ENCODE results near the gene RTF1. TPM values are rescaled to one million over a fixed set of nuclear protein-coding genes. Genes with fewer than 3 reads are reported as not detected.
A peak's percentile ranks its signal among the peaks of the same experiment; 100 is the strongest.

The RTF1 gene
- polyA plus RNA-seq, 3 donors: 11.2 to 19.1 (median 15.0) TPM

DNA sequence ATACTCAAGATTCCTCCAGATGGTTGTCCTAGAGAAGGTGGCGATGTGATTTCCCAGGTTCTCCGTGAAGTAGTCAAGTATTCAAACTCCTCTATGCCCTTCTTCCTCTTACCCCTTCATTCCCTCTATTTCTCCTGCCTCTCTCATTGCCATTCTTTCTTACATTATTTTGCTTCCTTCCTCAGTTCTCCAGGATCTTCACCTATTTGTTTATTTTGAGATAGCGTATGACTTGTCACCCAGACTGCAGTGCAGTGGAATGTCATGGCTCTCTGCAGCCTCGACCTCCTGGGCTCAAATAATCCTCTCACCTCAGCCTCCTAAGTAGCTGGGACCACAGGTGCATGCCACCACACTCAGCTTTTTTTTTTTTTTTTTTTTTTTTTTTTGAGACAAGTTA is 75.0 kb downstream of the RTF1 start:
- peak overlapping the region in 1 of 2 donors; percentile 79 for H3K4me3 Mint-ChIP-seq
- Histone ChIP-seq H4K20me1 (ENCODE audit: insufficient read depth, low read length) (no peaks in the 10 kb centered on the region), H3K27me3 (ENCODE audit: control insufficient read depth in 2 of 2, insufficient read depth in 2 of 2, low read length in 2 of 2) (peaks cover 42 to 62% of the 10 kb centered on the region in 2 donors), H3K79me2 (ENCODE audit: insufficient read depth, low read length) (no peaks in the 10 kb centered on the region), H3K9ac (ENCODE audit: insufficient read depth, low read length, poor library complexity, severe bottlenecking) (no peak overlapping the region), H3K4me3 (replicated peaks in 1 of 3; ENCODE audit: low read depth in 2 of 3, low read length in 3 of 3) (no peak overlapping the region), H3K27ac (ENCODE audit: low read depth in 1 of 2, low read length in 2 of 2) (no peak overlapping the region), H3K9me3 (replicated peaks in 1 of 2; ENCODE audit: control insufficient read depth in 1 of 2, insufficient read depth in 1 of 2, low read length in 2 of 2) (no peaks in the 10 kb centered on the region), H2AFZ (ENCODE audit: insufficient read depth, low read depth, low read length, poor library complexity, severe bottlenecking) (no peak overlapping the region), H3K4me1 (ENCODE audit: control insufficient read depth in 1 of 2, insufficient read depth in 2 of 2, low read length in 2 of 2) (peaks cover 31 to 34% of the 10 kb centered on the region in 2 donors), H3K36me3 (replicated peaks in 1 of 2; ENCODE audit: control insufficient read depth in 1 of 2, insufficient read depth in 2 of 2, low read length in 2 of 2) (no peaks in the 10 kb centered on the region), H3K4me2 (replicated peaks; ENCODE audit: extremely low read depth, low read length, poor library complexity, severe bottlenecking) (no peak overlapping the region)
- H3K36me3 Mint-ChIP-seq: peaks cover 2 to 7% of the 10 kb centered on the region in 2 donors
- no peak for DNase-seq
- no peak overlapping the region for H3K27ac Mint-ChIP-seq
- TF ChIP-seq CTCF (IDR thresholded peaks at IDR 0.05): no peak
- 93% methylated on average over 2 of the region's 4 CpGs for WGBS (ENCODE audit: insufficient coverage)
- peaks cover 0 to 22% (median 4%) of the 10 kb centered on the region in 7 donors for H3K9me3 Mint-ChIP-seq
- H3K27me3 Mint-ChIP-seq (ENCODE audit: low read depth in 3 of 3): peaks cover 44 to 69% (median 60%) of the 10 kb centered on the region in 3 donors
- H3K4me1 Mint-ChIP-seq: peaks cover 20% of the 10 kb centered on the region
- intact Hi-C loops (cut with micrococcal nuclease): no loop called here

DNA sequence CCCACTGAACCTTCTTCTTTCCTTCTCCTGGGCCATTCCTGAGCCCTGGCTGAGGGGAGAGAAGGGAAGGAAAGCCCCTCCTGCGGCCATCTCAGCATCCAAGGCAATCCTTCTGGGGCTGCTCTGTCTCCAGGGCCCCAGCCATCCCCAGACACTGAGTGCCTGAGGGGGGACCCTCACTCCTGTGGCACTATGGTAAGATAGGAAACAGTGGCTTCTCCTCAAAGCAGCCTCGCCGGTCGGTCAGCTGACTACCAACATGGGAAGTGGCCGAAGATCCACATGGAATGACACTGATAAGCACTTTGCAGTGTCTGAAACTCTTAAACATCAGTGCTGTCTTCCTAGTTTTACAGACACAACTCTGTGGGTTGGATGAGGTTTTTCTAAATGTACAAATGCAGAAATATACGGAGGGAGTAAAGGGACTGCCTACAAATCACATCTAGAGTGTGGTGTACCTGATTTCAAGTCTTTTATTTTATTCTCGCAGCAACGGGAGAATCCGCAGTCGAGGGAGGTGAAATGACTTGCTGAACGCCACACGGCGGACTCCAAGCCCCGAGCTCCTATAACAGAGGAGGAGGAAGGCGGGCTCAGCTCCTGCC is 75.8 kb downstream of the RTF1 start:
- H3K4me1 ChIP-seq (ENCODE audit: control insufficient read depth in 1 of 2, insufficient read depth in 2 of 2, low read length in 2 of 2): peaks cover 31 to 34% of the 10 kb centered on the region in 2 donors
- Mint-ChIP-seq H3K4me3 (peak overlapping the region; percentile 86 to 92), H3K27ac (no peak overlapping the region), H3K9me3 (peaks cover 0 to 22% (median 4%) of the 10 kb centered on the region in 7 donors), H3K27me3 (ENCODE audit: low read depth in 3 of 3) (peaks cover 49 to 77% (median 68%) of the 10 kb centered on the region in 3 donors), H3K36me3 (peaks cover 4 to 7% of the 10 kb centered on the region in 2 donors), H3K4me1 (peaks cover 20% of the 10 kb centered on the region)
- intact Hi-C loops (cut with micrococcal nuclease): no loop called here
- H3K36me3 ChIP-seq (replicated peaks in 1 of 2; ENCODE audit: control insufficient read depth in 1 of 2, insufficient read depth in 2 of 2, low read length in 2 of 2): no peaks in the 10 kb centered on the region
- peak overlapping the region; percentile 92 for H2AFZ ChIP-seq (ENCODE audit: insufficient read depth, low read depth, low read length, poor library complexity, severe bottlenecking)
- no peaks in the 10 kb centered on the region for H4K20me1 ChIP-seq (ENCODE audit: insufficient read depth, low read length)
- WGBS (ENCODE audit: insufficient coverage): 0% methylated on average over 8 of the region's 15 CpGs
- peak overlapping the region; percentile 41 to 90 (median 47) for H3K4me3 ChIP-seq (replicated peaks in 1 of 3; ENCODE audit: low read depth in 2 of 3, low read length in 3 of 3)
- H3K9ac ChIP-seq (ENCODE audit: insufficient read depth, low read length, poor library complexity, severe bottlenecking): peak overlapping the region; percentile 64
- no peak overlapping the region for H3K27ac ChIP-seq (ENCODE audit: low read depth in 1 of 2, low read length in 2 of 2)
- H3K4me2 ChIP-seq (replicated peaks; ENCODE audit: extremely low read depth, low read length, poor library complexity, severe bottlenecking): peak overlapping the region; percentile 98
- H3K79me2 ChIP-seq (ENCODE audit: insufficient read depth, low read length): no peaks in the 10 kb centered on the region
- H3K9me3 ChIP-seq (replicated peaks in 1 of 2; ENCODE audit: control insufficient read depth in 1 of 2, insufficient read depth in 1 of 2, low read length in 2 of 2): no peaks in the 10 kb centered on the region
- TF ChIP-seq CTCF (IDR thresholded peaks at IDR 0.05): no peak
- H3K27me3 ChIP-seq (ENCODE audit: control insufficient read depth in 2 of 2, insufficient read depth in 2 of 2, low read length in 2 of 2): peaks cover 45 to 70% of the 10 kb centered on the region in 2 donors
- no peak for DNase-seq

All from CD14-positive monocyte (primary cell).